Panc1 (cell line): ENCODE data around the gene ATP1B3. TPM values are rescaled to one million over a fixed set of nuclear protein-coding genes. Genes with fewer than 3 reads are reported as not detected.

Source experiments
- ATAC-seq: fragments of 200-7000 bp; cut with Tn5 transposase; 2 replicates; pipeline ENCODE4 v1.9.1; 2020; ENCODE audit warnings: mild to moderate bottlenecking, moderate library complexity
- BruUV-seq: library from RNA; stranded (reverse); fragments of 400-500 nt; replicated peaks from 2 replicates; lab custom pipeline; 2021; lab: Mats Ljungman, UMichigan
- CTCF ChIA-PET: fragments of 300-600 bp; sonication (Branson Sonifier 250); formaldehyde crosslinking; loops from one replicate; lab custom pipeline; 2022; ENCODE audit warnings: antibody characterized with exemption; lab: Charles Lee
- POLR2A ChIA-PET: fragments of 300-600 bp; sonication (Branson Sonifier 250); formaldehyde crosslinking; loops from one replicate; lab custom pipeline; 2022; ENCODE audit warnings: antibody characterized with exemption; lab: Charles Lee
- DNase-seq: peaks from one replicate; pipeline ENCODE4 v3.0.0-alpha.2; 2010; ENCODE audit warnings: low read depth, low spot score
- H3K27ac ChIP-seq: 2 replicates; pipeline ENCODE4 v1.5.1; 2011; ENCODE audit warnings: mild to moderate bottlenecking, low read length, inconsistent platforms
- H3K27me3 ChIP-seq: fragments of 200-500 bp; sonication (Bioruptor generic); 2 replicates; pipeline ENCODE4 v1.6.0; 2014; ENCODE audit warnings: low read length, inconsistent platforms; ENCODE audit not compliant: control insufficient read depth, insufficient read depth
- H3K36me3 ChIP-seq: fragments of 200-500 bp; sonication (Bioruptor generic); 2 replicates; pipeline ENCODE4 v1.5.1; 2014; ENCODE audit warnings: inconsistent platforms, mild to moderate bottlenecking, low read length, moderate library complexity; ENCODE audit not compliant: control insufficient read depth, insufficient read depth
- H3K4me1 ChIP-seq: 2 replicates; pipeline ENCODE4 v1.5.1; 2011; ENCODE audit warnings: inconsistent platforms, mild to moderate bottlenecking, low read length, moderate library complexity; ENCODE audit not compliant: control insufficient read depth, insufficient read depth
- H3K4me3 ChIP-seq, 2 experiments: 2 replicates each; pipeline ENCODE4 v1.5.1; 2011 to 2012; ENCODE audit warnings: low read depth in 2 of 2, low read length in 2 of 2, mild to moderate bottlenecking in 2 of 2, inconsistent platforms in 1 of 2, moderate library complexity in 1 of 2
- H3K9me3 ChIP-seq: fragments of 200-500 bp; sonication (Bioruptor generic); 2 replicates; pipeline ENCODE4 v1.5.1; 2014; ENCODE audit warnings: low read depth, mild to moderate bottlenecking, inconsistent platforms, low read length, moderate library complexity; ENCODE audit not compliant: control insufficient read depth, insufficient read depth
- POLR2AphosphoS5 ChIP-seq: IDR thresholded peaks from 2 replicates; pipeline ENCODE4 v1.6.1; 2012; ENCODE audit warnings: mild to moderate bottlenecking, low read depth, low read length, moderate library complexity
- REST ChIP-seq, 2 experiments: IDR thresholded peaks; 2 replicates each; pipeline ENCODE4 v1.6.1; 2011 to 2012; ENCODE audit warnings: low read depth in 2 of 2, control low read depth in 1 of 2, low read length in 1 of 2, mild to moderate bottlenecking in 1 of 2, moderate library complexity in 1 of 2; ENCODE audit not compliant: insufficient read depth in 1 of 2
- SIN3A ChIP-seq: IDR thresholded peaks from 2 replicates; pipeline ENCODE4 v1.6.1; 2012; ENCODE audit warnings: low read depth, mild to moderate bottlenecking, low read length, moderate library complexity, borderline replicate concordance; ENCODE audit not compliant: insufficient read depth
- TCF7L2 ChIP-seq: IDR thresholded peaks from 2 replicates; pipeline ENCODE4 v1.6.1; 2011; ENCODE audit warnings: mild to moderate bottlenecking, low read depth, low read length, inconsistent platforms
- in situ Hi-C: cut with HindIII; loops from 2 replicates; pipeline ENCODE4 v1.10.0; 2016; ENCODE audit warnings: low sequenced_read_pairs, low pct_unique_long_range_greater_than_20kb
- intact Hi-C: fragments of 100-400 bp; cut with micrococcal nuclease; formaldehyde crosslinking; loops from one replicate; pipeline ENCODE4 v1.10.0; 2022; ENCODE audit not compliant: unreplicated experiment
- total RNA-seq: library from RNA; stranded (reverse); gene quantifications from one replicate; pipeline ENCODE4 v1.2.1, GENCODE V29; 2021; ENCODE audit not compliant: unreplicated experiment
- TF ChIP-seq, protein P1 (sequence below): fragments of 450-650 bp; IDR thresholded peaks from 2 replicates; pipeline ENCODE4 v1.5.1; 2017; ENCODE audit warnings: mild to moderate bottlenecking

The ATP1B3 gene
- total RNA-seq, 1 experiment from 2014 or later = 201 TPM

DNA sequence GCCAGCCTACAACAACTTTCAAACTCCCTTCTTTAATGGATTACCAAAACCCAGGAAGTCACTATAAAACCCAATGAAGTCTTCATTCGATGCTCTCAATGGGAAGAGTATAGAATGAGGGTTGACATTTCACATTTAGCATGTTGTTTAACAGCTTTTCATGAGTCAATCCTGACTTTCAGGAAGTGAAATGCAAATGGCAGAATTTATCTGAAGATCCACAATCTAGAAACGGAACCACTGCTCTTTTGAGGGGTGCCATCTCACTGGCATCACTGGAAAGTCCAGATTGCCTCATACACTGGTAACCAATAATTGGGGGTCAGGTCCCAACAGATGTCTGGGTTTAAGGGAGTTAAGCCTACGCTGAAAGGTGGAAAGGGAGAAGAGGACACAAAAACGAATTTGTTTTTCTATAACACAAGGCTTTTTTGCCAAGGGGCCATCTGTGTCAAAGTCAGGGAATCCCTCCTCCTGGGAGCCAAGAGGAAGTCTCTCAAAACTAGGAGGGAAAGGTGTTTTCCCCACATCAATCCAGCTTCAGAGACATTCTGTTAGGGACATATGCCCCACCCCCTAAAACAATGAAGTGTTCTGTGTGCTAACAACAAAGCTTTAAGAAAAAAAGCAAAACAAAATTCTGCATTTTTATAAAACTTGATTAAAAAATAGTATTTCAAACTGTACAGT is 12.0 kb upstream of the ATP1B3 start:
- DNase-seq = no peak
- CTCF ChIA-PET = no interaction called here
- ATAC-seq = no peak
- Histone ChIP-seq H3K36me3 (no peaks in the 10 kb centered on the region), H3K4me3 (no peak overlapping the region), H3K27me3 (no peaks in the 10 kb centered on the region), H3K9me3 (no peaks in the 10 kb centered on the region), H3K4me1 (no peaks in the 10 kb centered on the region), H3K27ac (no peak overlapping the region)
- TF ChIP-seq POLR2AphosphoS5 (no peak), TCF7L2 (no peak), SIN3A (no peak), REST (IDR thresholded peaks at IDR 0.05; ENCODE audit: insufficient read depth in 1 of 2, low read depth in 2 of 2, low read length in 1 of 2) (no peak)
- TF ChIP-seq, protein P1, sequence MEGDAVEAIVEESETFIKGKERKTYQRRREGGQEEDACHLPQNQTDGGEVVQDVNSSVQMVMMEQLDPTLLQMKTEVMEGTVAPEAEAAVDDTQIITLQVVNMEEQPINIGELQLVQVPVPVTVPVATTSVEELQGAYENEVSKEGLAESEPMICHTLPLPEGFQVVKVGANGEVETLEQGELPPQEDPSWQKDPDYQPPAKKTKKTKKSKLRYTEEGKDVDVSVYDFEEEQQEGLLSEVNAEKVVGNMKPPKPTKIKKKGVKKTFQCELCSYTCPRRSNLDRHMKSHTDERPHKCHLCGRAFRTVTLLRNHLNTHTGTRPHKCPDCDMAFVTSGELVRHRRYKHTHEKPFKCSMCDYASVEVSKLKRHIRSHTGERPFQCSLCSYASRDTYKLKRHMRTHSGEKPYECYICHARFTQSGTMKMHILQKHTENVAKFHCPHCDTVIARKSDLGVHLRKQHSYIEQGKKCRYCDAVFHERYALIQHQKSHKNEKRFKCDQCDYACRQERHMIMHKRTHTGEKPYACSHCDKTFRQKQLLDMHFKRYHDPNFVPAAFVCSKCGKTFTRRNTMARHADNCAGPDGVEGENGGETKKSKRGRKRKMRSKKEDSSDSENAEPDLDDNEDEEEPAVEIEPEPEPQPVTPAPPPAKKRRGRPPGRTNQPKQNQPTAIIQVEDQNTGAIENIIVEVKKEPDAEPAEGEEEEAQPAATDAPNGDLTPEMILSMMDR = no peak
- POLR2A ChIA-PET = interaction anchor here (0.6 kb wide), 1 partner anchor 232 kb away, joined by 3 read pairs; no protein-coding TSS in a partner anchor
- BruUV-seq = no TSS peak
- in situ Hi-C loops = no loop called here
- intact Hi-C loops = no loop called here

GRCh38 chr3:141865101-141865500 is 11.3 kb upstream of the ATP1B3 start:
- no peak for DNase-seq
- in situ Hi-C loops = no loop called here
- Histone ChIP-seq H3K9me3 (no peaks in the 10 kb centered on the region), H3K27ac (no peak overlapping the region), H3K27me3 (no peaks in the 10 kb centered on the region), H3K36me3 (no peaks in the 10 kb centered on the region), H3K4me3 (no peak overlapping the region), H3K4me1 (no peaks in the 10 kb centered on the region)
- POLR2A ChIA-PET = interaction anchor here (0.6 kb wide), 2 partner anchors 215 to 231 kb away, joined by 3 to 4 read pairs; no protein-coding TSS in a partner anchor
- ATAC-seq = no peak
- intact Hi-C loops = no loop called here
- CTCF ChIA-PET = interaction anchor here (0.7 kb wide), 1 partner anchor 562 kb away, joined by 4 read pairs; no protein-coding TSS in a partner anchor
- BruUV-seq = no TSS peak
- TF ChIP-seq POLR2AphosphoS5 = no peak
- TF ChIP-seq REST (IDR thresholded peaks at IDR 0.05; ENCODE audit: insufficient read depth in 1 of 2, low read depth in 2 of 2, low read length in 1 of 2) = no peak
- TF ChIP-seq, protein P1 = no peak
- TF ChIP-seq SIN3A = no peak
- no peak for TF ChIP-seq TCF7L2
